ENCODE results near the gene EIF3D. TPM values are rescaled to one million over a fixed set of nuclear protein-coding genes. Genes with fewer than 3 reads are reported as not detected.

EIF3D gene
- total RNA-seq, 1 donor from 2014 or later = 97.8 TPM

- no peak for DNase-seq (ENCODE audit: low spot score)
- Mint-ChIP-seq H3K4me3 (ENCODE audit: unreplicated experiment) (no peak overlapping the region), H3K27me3 (ENCODE audit: low read depth) (no peaks in the 10 kb centered on the region), H3K9me3 (ENCODE audit: low read depth) (no peaks in the 10 kb centered on the region), H3K4me1 (ENCODE audit: low read depth) (peaks cover 26% of the 10 kb centered on the region), H3K27ac (ENCODE audit: unreplicated experiment) (no peak overlapping the region), H3K36me3 (ENCODE audit: low read depth) (peaks cover 25% of the 10 kb centered on the region)
- TF ChIP-seq CTCF (IDR thresholded peaks at IDR 0.05) = no peak
These were observed 53.6 kb downstream of the EIF3D start for GRCh38 chr22:36475341-36475740.

- H3K9me3 Mint-ChIP-seq (ENCODE audit: low read depth) = no peaks in the 10 kb centered on the region
- peaks cover 49% of the 10 kb centered on the region for H3K4me1 Mint-ChIP-seq (ENCODE audit: low read depth)
- H3K27me3 Mint-ChIP-seq (ENCODE audit: low read depth) = no peaks in the 10 kb centered on the region
- peak overlapping the region; percentile 99 for H3K27ac Mint-ChIP-seq (ENCODE audit: unreplicated experiment)
- no peak for DNase-seq (ENCODE audit: low spot score)
- TF ChIP-seq CTCF (IDR thresholded peaks at IDR 0.05) = no peak
- H3K4me3 Mint-ChIP-seq (ENCODE audit: unreplicated experiment) = no peak overlapping the region
- peaks cover 25% of the 10 kb centered on the region for H3K36me3 Mint-ChIP-seq (ENCODE audit: low read depth)
These were observed 56.3 kb downstream of the EIF3D start for GRCh38 chr22:36472689-36473088.

GRCh38 chr22:36471341-36471821 lies 57.6 kb downstream of the EIF3D start:
- no peaks in the 10 kb centered on the region for H3K27me3 Mint-ChIP-seq (ENCODE audit: low read depth)
- peaks cover 62% of the 10 kb centered on the region for H3K4me1 Mint-ChIP-seq (ENCODE audit: low read depth)
- no peaks in the 10 kb centered on the region for H3K9me3 Mint-ChIP-seq (ENCODE audit: low read depth)
- no peak for TF ChIP-seq CTCF (IDR thresholded peaks at IDR 0.05)
- H3K4me3 Mint-ChIP-seq (ENCODE audit: unreplicated experiment) = no peak overlapping the region
- no peak for DNase-seq (ENCODE audit: low spot score)
- peak overlapping the region; percentile 99 for H3K27ac Mint-ChIP-seq (ENCODE audit: unreplicated experiment)
- H3K36me3 Mint-ChIP-seq (ENCODE audit: low read depth) = peaks cover 18% of the 10 kb centered on the region

- Mint-ChIP-seq H3K9me3 (ENCODE audit: low read depth) (no peaks in the 10 kb centered on the region), H3K27me3 (ENCODE audit: low read depth) (no peaks in the 10 kb centered on the region), H3K4me3 (ENCODE audit: unreplicated experiment) (no peak overlapping the region), H3K27ac (ENCODE audit: unreplicated experiment) (peak overlapping the region; percentile 99), H3K4me1 (ENCODE audit: low read depth) (peaks cover 66% of the 10 kb centered on the region), H3K36me3 (ENCODE audit: low read depth) (peaks cover 16% of the 10 kb centered on the region)
- no peak for TF ChIP-seq CTCF (IDR thresholded peaks at IDR 0.05)
- DNase-seq (ENCODE audit: low spot score) = no peak
These were observed 58.0 kb downstream of the EIF3D start for GRCh38 chr22:36470994-36471331.

- Mint-ChIP-seq H3K27ac (ENCODE audit: unreplicated experiment) (peak overlapping the region; percentile 99), H3K36me3 (ENCODE audit: low read depth) (peaks cover 10% of the 10 kb centered on the region), H3K4me3 (ENCODE audit: unreplicated experiment) (no peak overlapping the region), H3K4me1 (ENCODE audit: low read depth) (peaks cover 72% of the 10 kb centered on the region), H3K27me3 (ENCODE audit: low read depth) (no peaks in the 10 kb centered on the region), H3K9me3 (ENCODE audit: low read depth) (no peaks in the 10 kb centered on the region)
- no peak for DNase-seq (ENCODE audit: low spot score)
- peak; percentile 93 for TF ChIP-seq CTCF (IDR thresholded peaks at IDR 0.05)
These were observed 58.6 kb downstream of the EIF3D start for GRCh38 chr22:36470162-36470993.

Measured in chondrocyte (in vitro differentiated cells).